ENCODE results near the gene CRYGC.
"Not testable (repeated sequence)": the region's sequence is repeated elsewhere in the genome, so short reads cannot be mapped to it uniquely, and the experiment has no call there.

The CRYGC gene

DNA sequence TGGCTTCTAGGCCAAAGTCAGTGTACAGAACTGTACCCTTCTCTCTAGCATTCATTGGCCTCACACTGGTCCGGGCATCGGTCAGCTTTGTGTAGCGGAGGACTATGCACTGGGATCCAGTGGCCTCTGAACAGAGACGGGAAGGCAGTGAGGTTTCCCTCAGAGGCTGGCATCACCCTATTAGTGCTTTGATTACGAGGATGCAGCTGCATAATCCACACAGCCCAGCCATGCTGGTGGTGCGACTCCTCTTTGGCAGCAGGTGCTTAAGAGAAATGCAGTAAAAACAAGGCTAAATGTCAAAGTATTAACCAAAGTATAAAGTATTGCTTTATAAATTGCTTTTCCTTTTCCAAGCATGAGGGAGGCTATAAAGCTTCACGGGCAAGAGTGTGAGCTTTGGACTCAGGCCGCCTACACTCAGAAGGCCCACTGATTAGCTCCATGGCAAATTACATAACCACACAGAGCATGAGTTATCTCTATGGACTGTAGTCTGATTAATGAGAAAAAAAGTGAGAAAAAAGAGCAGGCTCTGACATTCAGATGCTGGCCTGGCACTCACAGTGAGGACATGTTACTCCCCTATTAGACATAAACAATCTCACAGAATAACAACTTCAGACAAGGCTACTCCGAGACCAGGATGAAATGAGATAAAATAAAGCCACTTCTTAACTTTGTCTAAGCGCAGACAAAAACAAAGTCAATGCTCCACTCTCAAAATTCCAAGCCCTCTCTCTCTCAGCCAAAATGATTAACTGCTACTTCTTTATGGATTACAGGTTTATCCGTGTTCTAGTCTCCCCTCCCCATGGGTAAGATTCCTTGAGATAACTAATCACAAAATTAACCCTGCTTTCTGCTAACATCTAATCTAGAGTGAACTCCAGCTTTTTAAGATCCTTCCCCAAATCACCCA lies 6.4 kb upstream of the CRYGC start:
- no peak for DNase-seq

GRCh38 chr2:208134928-208135586 lies 5.4 kb upstream of the CRYGC start:
- no peak for DNase-seq

- DNase-seq = no peak
Observed at GRCh38 chr2:208130712-208131110, 1.1 kb upstream of the CRYGC start.

DNA sequence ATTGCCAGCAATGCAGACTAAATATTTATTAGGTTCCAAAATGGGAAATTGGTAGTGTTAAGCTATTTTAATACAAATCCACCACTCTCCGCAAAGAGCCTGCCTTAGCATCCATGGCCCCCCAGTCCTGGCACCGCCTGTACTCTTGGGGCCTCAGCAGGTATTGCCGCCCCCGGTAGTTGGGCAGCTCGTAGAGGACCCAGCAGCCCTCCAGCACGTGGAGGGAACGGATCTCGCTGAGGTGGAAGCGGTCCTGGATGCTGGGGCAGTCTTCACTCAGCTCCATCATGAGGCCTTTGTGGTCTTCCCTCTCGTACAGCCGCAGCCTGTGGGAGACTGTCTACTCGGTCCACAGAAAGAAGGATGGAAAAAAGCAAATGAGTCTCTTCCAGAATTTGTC lies 1.5 kb downstream of the CRYGC start:
- no peak for DNase-seq

- DNase-seq = no peak
Observed at GRCh38 chr2:208127090-208127489, 2.5 kb downstream of the CRYGC start.

DNA sequence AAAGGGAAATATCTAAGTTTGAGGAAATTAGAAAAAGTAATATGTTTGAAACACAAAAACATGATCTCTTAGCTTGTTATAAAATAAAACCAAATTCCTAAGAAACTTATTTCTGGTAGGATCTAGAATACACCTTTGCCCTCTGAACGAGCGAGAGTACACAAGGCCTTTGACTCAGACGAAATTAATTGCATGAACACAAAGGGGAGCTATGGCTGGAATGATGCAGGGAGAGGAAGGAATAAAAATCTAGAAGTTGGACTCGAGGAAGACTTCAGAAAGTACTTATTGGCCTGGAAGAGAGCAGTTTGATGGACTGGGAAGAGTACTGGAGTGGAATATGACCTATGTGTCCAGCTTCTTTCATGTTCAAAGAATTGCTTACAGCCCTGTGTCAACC lies 4.4 kb downstream of the CRYGC start:
- DNase-seq = no peak

DNA sequence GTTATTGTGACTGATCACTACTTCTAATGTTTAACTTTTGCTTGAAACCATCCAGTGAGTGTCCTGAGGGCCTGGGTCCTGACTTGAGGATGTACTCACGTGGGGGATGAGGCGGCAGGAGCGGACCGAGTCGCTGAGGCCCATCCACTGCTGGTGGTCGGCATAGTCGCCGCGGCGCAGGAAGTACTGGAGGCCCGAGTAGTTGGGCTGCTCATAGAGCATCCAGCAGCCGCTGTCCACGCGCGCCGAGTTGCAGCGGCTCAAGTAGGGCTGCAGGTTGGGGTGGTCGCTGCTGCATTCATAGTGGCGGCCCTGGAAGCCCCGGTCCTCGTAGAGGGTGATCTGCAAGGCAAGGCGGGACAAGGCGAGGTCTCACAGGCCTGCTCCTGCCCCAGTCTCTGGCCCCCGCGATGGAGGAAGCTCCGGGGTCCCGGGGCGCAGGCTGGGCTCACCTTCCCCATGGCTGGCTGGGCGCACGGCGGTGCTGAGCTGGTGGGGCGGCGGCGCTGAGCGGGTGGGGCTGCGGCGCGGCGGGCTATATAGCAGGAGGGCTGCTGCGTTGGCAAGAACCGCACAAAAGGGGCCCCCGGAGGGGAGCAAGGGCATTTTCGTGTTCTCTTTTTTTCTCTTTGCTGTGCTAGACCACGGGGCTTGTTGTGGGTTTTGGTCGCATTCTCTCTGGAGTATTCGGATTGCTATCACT lies 5.5 kb downstream of the CRYGC start, which contains the start of gene CRYGD:
Gene CRYGD (minus strand): TSS at position 512 of the 703 bp plus-strand sequence. CDS start 51 bp downstream, at position 461.
- not testable (repeated sequence) for DNase-seq

DNA sequence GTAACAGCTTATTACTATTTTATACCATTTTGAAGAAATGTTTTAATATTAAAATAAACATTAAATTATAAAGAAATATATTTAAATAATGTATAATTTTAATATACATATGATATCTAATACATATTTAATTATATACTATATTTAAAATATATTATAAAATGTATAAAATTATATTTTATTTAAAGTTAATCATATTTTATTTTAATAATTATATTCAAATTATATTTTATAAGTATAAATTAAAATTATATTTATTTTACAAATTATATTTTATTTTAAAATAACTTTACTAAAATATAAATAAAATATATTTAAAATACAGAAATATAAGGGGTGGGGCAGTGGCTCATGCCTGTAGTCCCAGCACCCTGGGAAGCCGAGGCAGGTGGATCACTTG lies 7.4 kb downstream of the CRYGC start:
- no peak for DNase-seq

- no peak for DNase-seq
Observed at GRCh38 chr2:208118918-208119317, 10.7 kb downstream of the CRYGC start.

DNA sequence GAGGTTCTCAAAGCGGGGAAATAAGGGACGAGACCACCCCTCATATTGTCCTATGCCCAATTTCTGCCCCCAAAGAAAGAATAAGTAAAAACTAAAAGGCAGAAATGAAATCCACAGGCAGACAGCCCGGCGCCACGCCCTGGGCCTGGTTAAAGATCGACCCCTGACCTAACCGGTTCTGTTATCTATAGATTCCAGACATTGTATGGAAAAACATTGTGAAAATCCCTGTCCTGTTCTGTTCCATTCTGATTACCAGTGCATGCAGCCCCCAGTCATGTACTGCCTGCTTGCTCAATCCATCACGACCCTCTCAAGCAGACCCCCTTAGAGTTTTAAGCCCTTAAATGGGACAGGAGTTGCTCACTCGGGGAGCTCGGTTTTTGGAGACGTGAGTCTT lies 12.2 kb downstream of the CRYGC start:
- DNase-seq = not testable (repeated sequence)

DNA sequence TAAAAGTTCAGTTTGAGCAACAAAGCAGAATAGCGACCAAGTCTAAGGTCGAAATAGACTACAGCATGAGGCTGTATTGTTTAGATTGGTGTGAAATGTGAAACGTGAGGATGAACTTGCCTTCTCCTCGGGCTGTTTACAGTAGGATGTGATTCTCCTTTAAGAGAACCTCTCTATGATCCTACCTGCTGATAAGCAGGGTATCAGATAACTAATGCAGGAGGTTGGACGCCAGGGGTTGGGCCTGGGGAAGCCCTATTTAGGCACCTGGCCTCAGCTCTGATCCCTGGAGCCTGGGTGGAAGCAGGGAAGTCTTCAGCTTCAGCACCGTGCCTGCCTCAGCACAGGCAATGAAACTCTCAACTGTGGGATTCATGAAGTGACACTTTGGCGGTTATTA lies 16.7 kb downstream of the CRYGC start:
- DNase-seq = no peak

GRCh38 chr2:208112273-208112745 lies 17.3 kb downstream of the CRYGC start:
- not testable (repeated sequence) for DNase-seq

DNA sequence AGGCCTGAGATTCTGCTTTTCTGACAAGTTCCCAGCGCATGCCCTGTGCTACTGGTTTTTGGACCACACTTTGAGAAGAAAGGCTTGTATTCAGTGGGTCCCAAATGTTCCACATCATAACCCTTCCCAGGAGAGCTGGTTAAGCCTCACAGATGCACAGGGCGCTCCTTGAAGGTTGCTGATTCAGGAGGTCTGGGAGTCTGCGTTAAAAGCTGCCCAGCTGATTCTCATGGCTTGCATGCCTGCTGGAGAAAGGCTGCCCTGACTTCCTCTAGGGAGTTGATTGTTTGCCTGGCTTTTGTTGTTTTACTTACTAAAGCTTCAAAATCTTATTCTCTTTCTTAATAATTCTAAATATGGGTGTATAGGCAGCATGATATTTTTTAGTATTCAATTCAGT lies 26.0 kb downstream of the CRYGC start:
- no peak for DNase-seq

DNA sequence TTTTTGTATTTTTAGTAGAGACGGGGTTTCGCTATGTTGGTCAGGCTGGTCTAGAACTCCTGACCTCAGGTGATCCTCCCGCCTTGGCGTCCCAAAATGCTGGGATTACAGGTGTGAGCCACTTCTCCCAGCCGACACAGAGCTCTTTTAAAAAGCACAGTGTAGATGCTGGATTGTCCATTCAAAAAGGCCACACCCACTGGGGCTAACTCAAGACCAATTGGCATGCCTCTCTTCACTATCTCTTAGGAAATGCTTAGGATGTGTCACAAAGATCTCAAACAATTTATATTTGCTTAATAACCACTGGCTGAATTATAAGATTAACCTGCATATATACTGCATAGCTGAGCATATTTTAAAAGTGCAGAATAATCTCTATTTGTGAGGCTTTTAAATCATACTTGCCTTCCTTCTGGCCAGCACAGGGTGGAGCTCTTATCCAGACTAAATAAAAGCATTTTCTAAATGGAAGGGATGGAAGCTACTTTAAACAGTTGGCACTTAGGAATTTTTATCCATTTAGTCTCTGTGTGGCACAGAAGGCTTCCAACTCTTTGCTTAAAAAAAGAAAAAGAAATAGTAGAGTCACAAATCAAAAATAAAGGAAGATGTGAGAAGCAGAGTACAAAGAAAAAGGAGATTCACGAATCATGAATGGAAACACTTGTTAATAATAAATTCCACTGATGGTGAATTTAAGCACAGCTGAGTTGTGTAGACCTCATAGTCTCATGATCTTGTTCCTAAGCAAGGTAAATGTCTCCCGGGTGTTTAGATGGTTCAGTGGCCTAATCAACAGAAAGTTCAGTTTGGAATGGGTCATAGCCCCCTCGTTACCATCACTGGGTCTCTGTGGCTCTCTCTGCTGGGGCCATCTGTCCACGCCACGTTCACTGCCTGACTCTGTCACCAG lies 27.7 kb downstream of the CRYGC start:
- no peak for DNase-seq

GRCh38 chr2:208099682-208100470 lies 29.8 kb downstream of the CRYGC start:
- no peak for DNase-seq

DNA sequence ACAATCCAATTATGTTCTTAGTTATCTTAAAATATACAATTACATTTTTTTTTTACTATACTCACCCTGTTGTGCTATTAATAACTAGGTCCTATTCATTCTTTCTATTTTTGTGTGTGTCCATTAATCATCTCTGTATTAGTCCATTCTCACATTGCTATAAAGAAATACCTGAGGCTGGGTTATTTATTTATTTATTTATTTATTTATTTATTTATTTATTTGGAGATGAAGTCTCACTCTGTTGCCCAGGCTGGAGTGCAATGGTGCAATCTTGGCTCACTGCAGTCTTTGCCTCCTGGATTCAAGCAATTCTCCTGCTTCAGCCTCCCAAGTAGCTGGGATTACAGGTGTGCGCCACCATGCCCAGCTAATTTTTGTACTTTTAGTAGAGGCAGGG lies 30.9 kb downstream of the CRYGC start:
- DNase-seq = not testable (repeated sequence)

DNA sequence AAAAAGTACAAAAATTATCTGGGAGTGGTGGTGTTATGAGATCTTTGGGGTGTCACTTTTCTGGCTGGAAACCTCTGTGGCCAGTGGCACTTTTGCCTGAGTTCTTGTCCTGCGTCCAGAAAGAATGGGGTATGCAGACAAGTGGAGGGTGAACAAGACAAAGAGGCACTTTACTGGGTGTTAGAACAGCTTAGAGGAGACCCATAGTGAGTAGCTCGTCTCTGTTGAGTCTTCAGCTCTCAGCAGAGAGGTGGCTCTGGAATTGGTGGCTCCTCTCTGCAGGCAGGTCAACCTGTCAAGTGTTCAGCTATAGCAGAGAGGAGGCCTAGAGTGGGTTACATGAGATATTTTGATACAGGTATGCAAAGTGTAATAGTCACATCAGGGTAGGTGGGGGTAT lies 31.4 kb downstream of the CRYGC start:
- DNase-seq = no peak

DNA sequence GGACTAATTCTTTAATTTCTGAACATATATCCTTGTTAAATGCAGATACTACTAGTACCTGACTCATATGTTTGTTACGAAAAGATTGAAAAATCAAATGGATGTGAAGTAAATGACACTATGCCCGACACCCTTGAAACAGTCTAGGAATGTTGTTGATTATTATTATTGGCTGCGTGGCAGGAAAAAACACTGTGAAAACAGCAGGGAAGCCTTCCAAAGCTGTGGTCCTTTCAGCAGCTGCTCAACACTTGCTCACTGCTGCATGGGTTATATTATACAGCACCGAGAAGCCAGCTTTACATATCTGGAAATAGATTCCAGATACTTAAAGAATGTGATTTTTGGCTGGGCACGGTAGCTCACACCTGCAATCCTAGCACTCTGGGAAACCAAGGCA lies 31.8 kb downstream of the CRYGC start:
- no peak for DNase-seq

DNA sequence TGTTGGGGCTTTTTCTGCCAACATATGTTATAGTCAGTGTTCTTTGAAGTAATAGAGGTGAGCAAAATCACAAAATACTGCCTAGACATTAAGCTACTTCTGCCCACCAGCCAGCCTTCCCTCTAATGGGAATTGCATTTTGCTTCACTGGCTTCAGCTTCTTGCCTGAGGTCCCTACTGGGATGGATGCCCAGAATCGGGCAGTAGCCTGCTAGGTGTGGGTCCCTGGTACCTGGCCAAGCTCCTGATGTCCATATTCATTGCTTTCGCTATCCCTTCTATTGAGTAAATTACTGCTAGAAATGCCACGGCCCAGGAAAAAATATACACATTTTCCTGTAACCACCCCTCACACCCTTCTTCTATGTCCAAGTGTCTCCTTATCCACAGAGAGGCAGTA lies 32.3 kb downstream of the CRYGC start:
- DNase-seq = no peak

GRCh38 chr2:208096080-208096479 lies 33.5 kb downstream of the CRYGC start:
- no peak for DNase-seq

GRCh38 chr2:208093128-208093527 lies 36.5 kb downstream of the CRYGC start:
- no peak for DNase-seq

All from stimulated activated CD4-positive, alpha-beta T cell treated with anti-CD3 and anti-CD28 coated beads, Interleukin-4, amount 100 ng/mL, for 4 hours (primary cell).